Fibroblast of mammary gland (primary cell): Measurements from ENCODE around the gene STAMBPL1.

ENCODE experiments used
- DNase-seq: peaks from one replicate; pipeline ENCODE4 v3.0.0-alpha.2; 2010; ENCODE audit warnings: low read depth
- H3K4me3 ChIP-seq: 2 replicates; pipeline ENCODE4 v1.5.1; 2011; ENCODE audit warnings: low read depth, mild to moderate bottlenecking, low read length, moderate library complexity; ENCODE audit not compliant: control insufficient read depth
- CTCF ChIP-seq: conservative IDR thresholded peaks from 2 replicates; pipeline ENCODE4 v1.5.1; 2011; ENCODE audit warnings: low read depth, low read length, inconsistent platforms; ENCODE audit not compliant: control insufficient read depth, insufficient read depth

Gene STAMBPL1

GRCh38 chr10:88966797-88967196, 86.8 kb downstream of the STAMBPL1 start:
- no peak for TF ChIP-seq CTCF
- no peak overlapping the region for H3K4me3 ChIP-seq
- no peak for DNase-seq

DNA sequence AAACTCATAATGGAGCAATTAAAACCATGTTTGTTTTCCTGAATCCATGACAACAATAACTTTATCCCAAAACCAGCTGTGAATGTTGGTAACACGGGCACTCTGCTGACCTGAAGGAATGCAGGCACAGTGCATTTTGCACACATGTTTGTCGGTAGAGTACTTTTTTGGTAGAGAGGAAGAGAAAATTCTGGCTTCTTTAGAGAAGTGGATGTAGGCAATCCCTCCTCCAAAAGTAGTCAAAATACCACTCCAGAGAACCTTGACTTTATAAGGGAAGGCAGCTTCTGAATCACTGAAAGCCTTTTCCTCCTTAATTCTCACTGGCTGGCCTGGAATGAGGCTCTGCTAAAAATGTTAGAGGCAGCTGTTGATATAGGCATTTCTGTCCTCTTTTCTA, 88.3 kb downstream of the STAMBPL1 start:
- DNase-seq: no peak
- no peak for TF ChIP-seq CTCF
- H3K4me3 ChIP-seq: no peak overlapping the region

- TF ChIP-seq CTCF: no peak
- DNase-seq: peak; percentile 43
- H3K4me3 ChIP-seq: no peak overlapping the region
Observed at GRCh38 chr10:88971221-88972061, 91.4 kb downstream of the STAMBPL1 start.
